Endothelial cell of umbilical vein (primary cell): ENCODE measurements around the gene HIC1. TPM values are rescaled to one million over a fixed set of nuclear protein-coding genes. Genes with fewer than 3 reads are reported as not detected.

Source experiments
- BruUV-seq: library from RNA; stranded (reverse); fragments of 400-500 nt; replicated peaks from 2 replicates; lab custom pipeline; 2021; lab: Mats Ljungman, UMichigan
- CTCF ChIA-PET: fragments of 300-600, 350-600 bp; sonication (Branson Sonifier 250); formaldehyde crosslinking; loops from one replicate; lab custom pipeline; 2021; ENCODE audit warnings: antibody characterized with exemption, inconsistent platforms; lab: Charles Lee
- POLR2A ChIA-PET: fragments of 300-600, 350-600 bp; sonication (Branson Sonifier 250); formaldehyde crosslinking; loops from one replicate; lab custom pipeline; 2021; ENCODE audit warnings: antibody characterized with exemption, inconsistent platforms; lab: Charles Lee
- DNase-seq: peaks from one replicate; pipeline ENCODE4 v3.0.0-alpha.2; 2011; ENCODE audit warnings: low read depth, low spot score
- FAIRE-seq: peaks from 2 replicates; lab custom pipeline; 2011; peaks lifted over from hg19 to GRCh38; lab: Jason Lieb, UNC
- H2AFZ ChIP-seq: 2 replicates; pipeline ENCODE4 v1.6.0; 2012; ENCODE audit warnings: low read depth, low read length, control low read depth, inconsistent platforms
- H3K27ac ChIP-seq: 2 replicates; pipeline ENCODE4 v1.5.1; 2011; ENCODE audit warnings: low read depth, mild to moderate bottlenecking, control low read depth, low read length, moderate library complexity; ENCODE audit not compliant: insufficient read depth
- H3K27me3 ChIP-seq, 2 experiments: 2 replicates each; pipeline versions ENCODE4 v1.6.0 to v1.6.1; 2011; ENCODE audit warnings: low read length in 2 of 2, mixed read lengths in 1 of 2; ENCODE audit not compliant: control insufficient read depth in 2 of 2, insufficient read depth in 2 of 2
- H3K36me3 ChIP-seq, 2 experiments: 2 replicates in 1 of 2; 3 replicates in 1 of 2; pipeline ENCODE4 v1.5.1; 2011; ENCODE audit warnings: low read length in 2 of 2, mild to moderate bottlenecking in 1 of 2, moderate library complexity in 1 of 2; ENCODE audit not compliant: control insufficient read depth in 2 of 2, insufficient read depth in 2 of 2; ENCODE audit errors: extremely low read depth in 1 of 2
- H3K4me1 ChIP-seq: 3 replicates; pipeline ENCODE4 v1.5.1; 2011; ENCODE audit warnings: mild to moderate bottlenecking, low read length; ENCODE audit not compliant: control insufficient read depth, insufficient read depth; ENCODE audit errors: extremely low read depth
- H3K4me2 ChIP-seq: 2 replicates; pipeline ENCODE4 v1.6.1; 2011; ENCODE audit warnings: low read length, control low read depth, mixed read lengths; ENCODE audit not compliant: insufficient read depth
- H3K4me3 ChIP-seq, 3 experiments: fragments of 200-600 bp in 1 of 3; sonication (generic), shearing (Covaris generic) in 1 of 3; replicated peaks in 1 of 3; 2 replicates each; pipeline ENCODE4 v1.5.1; 2011 to 2016; ENCODE audit warnings: control low read depth in 3 of 3, low read length in 3 of 3, mild to moderate bottlenecking in 2 of 3, inconsistent platforms in 1 of 3, low read depth in 1 of 3, moderate library complexity in 1 of 3; ENCODE audit not compliant: insufficient read depth in 1 of 3
- H3K79me2 ChIP-seq: 2 replicates; pipeline ENCODE4 v1.6.0; 2012; ENCODE audit warnings: low read length, inconsistent platforms; ENCODE audit not compliant: control insufficient read depth, insufficient read depth
- H3K9ac ChIP-seq: replicated peaks from 2 replicates; pipeline ENCODE3; 2011; ENCODE audit warnings: low read length, control low read depth; ENCODE audit not compliant: insufficient read depth; ENCODE audit errors: extremely low read depth
- H3K9me1 ChIP-seq: replicated peaks from 3 replicates; pipeline ENCODE4 v1.6.0; 2011; ENCODE audit warnings: mild to moderate bottlenecking, low read length; ENCODE audit not compliant: control insufficient read depth, insufficient read depth; ENCODE audit errors: extremely low read depth
- H3K9me3 ChIP-seq: replicated peaks from 2 replicates; pipeline ENCODE4 v1.5.1; 2012; ENCODE audit warnings: low read length, inconsistent platforms; ENCODE audit not compliant: control insufficient read depth, insufficient read depth
- H4K20me1 ChIP-seq: replicated peaks from 2 replicates; pipeline ENCODE3; 2011; ENCODE audit warnings: mild to moderate bottlenecking, low read length; ENCODE audit not compliant: control insufficient read depth, insufficient read depth; ENCODE audit errors: extremely low read depth
- CTCF ChIP-seq, 2 donors: IDR thresholded peaks; 1 replicate in 1 of 2; 2 replicates in 1 of 2; pipeline ENCODE4 v1.5.1; 2011; ENCODE audit warnings: low read length in 2 of 2, mild to moderate bottlenecking in 2 of 2, moderate library complexity in 2 of 2, control low read depth in 1 of 2, inconsistent platforms in 1 of 2, low read depth in 1 of 2; ENCODE audit not compliant: insufficient read depth in 1 of 2; ENCODE audit errors: extremely low read depth in 1 of 2
- EZH2 ChIP-seq: IDR thresholded peaks from 2 replicates; pipeline ENCODE4 v1.6.1; 2012; ENCODE audit warnings: borderline replicate concordance, low read depth, mild to moderate bottlenecking, moderate library complexity, low read length, inconsistent platforms; ENCODE audit not compliant: severe bottlenecking
- FOS ChIP-seq: IDR thresholded peaks from 2 replicates; pipeline ENCODE4 v1.6.1; 2011; ENCODE audit warnings: mild to moderate bottlenecking, low read length, moderate library complexity, borderline replicate concordance; ENCODE audit not compliant: insufficient read depth
- GATA2 ChIP-seq: IDR thresholded peaks from 2 replicates; pipeline ENCODE4 v1.7.0; 2011; ENCODE audit warnings: low read depth, mild to moderate bottlenecking, moderate library complexity, mixed read lengths, low read length; ENCODE audit not compliant: insufficient read length, insufficient read depth
- JUN ChIP-seq: IDR thresholded peaks from 2 replicates; pipeline ENCODE4 v1.6.1; 2011; ENCODE audit warnings: borderline replicate concordance, low read depth; ENCODE audit not compliant: insufficient read length, insufficient read depth
- MAX ChIP-seq: IDR thresholded peaks from 2 replicates; pipeline ENCODE4 v1.6.1; 2011; ENCODE audit not compliant: insufficient read depth, insufficient read length
- MYC ChIP-seq: IDR thresholded peaks from one replicate; pipeline ENCODE4 v1.6.1; 2011; ENCODE audit warnings: mild to moderate bottlenecking, low read depth, low read length
- POLR2A ChIP-seq: IDR thresholded peaks from 2 replicates; pipeline ENCODE4 v1.6.1; 2012; ENCODE audit warnings: low read depth, mild to moderate bottlenecking, control low read depth, low read length
- POLR2AphosphoS5 ChIP-seq: IDR thresholded peaks from 2 replicates; pipeline ENCODE4 v1.6.1; 2012; ENCODE audit warnings: low read depth, mild to moderate bottlenecking, control low read depth, low read length, moderate library complexity; ENCODE audit not compliant: insufficient read depth
- dilution Hi-C: fragments of 300-500 bp; cut with MboI; formaldehyde crosslinking; loops from one replicate; pipeline ENCODE4 v1.15.0; 2019; ENCODE audit warnings: low sequenced_read_pairs; ENCODE audit not compliant: extremely low pct_ligation_motif_present
- intact Hi-C: fragments of 100-400 bp; cut with micrococcal nuclease; formaldehyde crosslinking; loops from one replicate; pipeline ENCODE4 v1.10.0; 2022
- polyA plus RNA-seq, 4 experiments: library from polyadenylated mRNA; depleted of rRNA in 3 of 4; stranded (reverse) in 3 of 4; unstranded in 1 of 4; fragments of >200 nt; gene quantifications; 2 replicates each; pipeline versions ENCODE4 v1.2.1 to v1.2.3, GENCODE V29; 2011 to 2012; ENCODE audit warnings: missing spikeins in 1 of 4
- total RNA-seq: library from RNA; stranded (reverse); gene quantifications from 2 replicates; pipeline ENCODE4 v1.2.3, GENCODE V29; 2021

Gene HIC1
- total and polyA plus RNA-seq, 2 donors (not counting 3 experiments of a cell fraction or from before 2014, with no cell fraction given) = 18.2 to 35.5 TPM

- H3K4me2 ChIP-seq = no peak overlapping the region
- DNase-seq (no peak), FAIRE-seq (no peak)
- TF ChIP-seq FOS = no peak
- TF ChIP-seq CTCF (IDR thresholded peaks at IDR 0.05; ENCODE audit: extremely low read depth in 1 of 2, insufficient read depth in 1 of 2, low read depth in 1 of 2, low read length in 2 of 2) = no peak
- TF ChIP-seq MYC = no peak
- TF ChIP-seq JUN = no peak
- TF ChIP-seq MAX = no peak
- TF ChIP-seq EZH2 = no peak
- TF ChIP-seq GATA2 = no peak
- no peak for TF ChIP-seq POLR2A
- TF ChIP-seq POLR2AphosphoS5 = no peak
- ChIA-PET POLR2A (no interaction called here), CTCF (interaction anchor here (1.2 to 1.7 kb wide), 2 partner anchors 10 to 14 kb away, joined by 5 to 6 read pairs; no protein-coding TSS in a partner anchor)
- H3K4me3 ChIP-seq = no peak overlapping the region
- no TSS peak for BruUV-seq
- intact Hi-C loops = no loop called here
- no peaks in the 10 kb centered on the region for H3K79me2 ChIP-seq
- H3K36me3 ChIP-seq = no peaks in the 10 kb centered on the region
- H3K9ac ChIP-seq = no peak overlapping the region
- H3K27ac ChIP-seq = no peak overlapping the region
- H3K4me1 ChIP-seq = peaks cover 19% of the 10 kb centered on the region
- no peaks in the 10 kb centered on the region for H3K27me3 ChIP-seq
- H4K20me1 ChIP-seq = no peaks in the 10 kb centered on the region
- H2AFZ ChIP-seq = no peak overlapping the region
- no peaks in the 10 kb centered on the region for H3K9me3 ChIP-seq
- dilution Hi-C loops = no loop called here
- H3K9me1 ChIP-seq = no peaks in the 10 kb centered on the region
Measured at GRCh38 chr17:2108170-2108569, 53.3 kb downstream of the HIC1 start.
